OCI-LY1 (cell line): ENCODE measurements around the gene TEX261.

Experiments used
- CTCF ChIP-seq: fragments of 200-600 bp; sonication (generic), shearing (Covaris generic); IDR thresholded peaks from 2 replicates; pipeline ENCODE4 v1.5.1; 2017; ENCODE audit warnings: mild to moderate bottlenecking, antibody characterized with exemption, low read length, moderate library complexity, mixed read lengths
- EZH2 ChIP-seq: fragments of 200-600 bp; sonication (generic), shearing (Covaris generic); IDR thresholded peaks from 2 replicates; pipeline ENCODE4 v1.8.0; 2017; ENCODE audit warnings: borderline replicate concordance, mixed run types, mild to moderate bottlenecking, antibody characterized with exemption, low read length, moderate library complexity, mixed read lengths

GRCh38 chr2:70991142-70991541 is 3.5 kb downstream of the TEX261 start:
- TF ChIP-seq CTCF (no peak), EZH2 (no peak)
